ENCODE data around the gene MTUS2. TPM values are rescaled to one million over a fixed set of nuclear protein-coding genes. Genes with fewer than 3 reads are reported as not detected.
A peak's percentile ranks its signal among the peaks of the same experiment; 100 is the strongest.

MTUS2 gene
- total RNA-seq, 2 donors from 2014 or later, result 0.11 TPM; not detected in 1

- Mint-ChIP-seq H3K27me3 (peaks cover 3% of the 10 kb centered on the region), H3K9me3 (no peaks in the 10 kb centered on the region), H3K27ac (no peak overlapping the region), H3K4me1 (no peaks in the 10 kb centered on the region), H3K4me3 (no peak overlapping the region), H3K36me3 (ENCODE audit: low read depth) (no peaks in the 10 kb centered on the region)
- ATAC-seq (replicated peaks), result peak; percentile 50
Observed at GRCh38 chr13:29281932-29282495, 461.9 kb downstream of the MTUS2 start.

DNA sequence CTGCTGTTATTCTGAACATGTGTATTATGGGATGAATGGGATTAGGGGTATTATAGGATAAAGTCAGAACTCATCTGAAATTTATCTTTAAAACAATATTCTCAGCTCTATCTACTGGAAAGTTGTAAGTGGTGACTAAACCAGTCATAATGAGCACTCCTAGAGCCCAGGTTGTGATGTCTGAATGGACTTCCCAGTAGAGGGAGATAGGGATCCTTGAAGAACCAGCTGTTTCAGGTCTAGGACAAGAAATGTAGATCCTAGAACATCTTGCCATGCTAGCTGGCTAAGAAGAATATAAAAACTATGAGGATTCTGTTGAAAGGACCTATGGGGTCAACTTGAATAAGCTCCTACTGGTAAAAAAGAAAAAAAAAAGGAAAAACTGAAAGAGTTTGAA is 464.6 kb downstream of the MTUS2 start:
- peaks cover 6% of the 10 kb centered on the region for H3K27me3 Mint-ChIP-seq
- H3K36me3 Mint-ChIP-seq (ENCODE audit: low read depth), result no peaks in the 10 kb centered on the region
- no peak for ATAC-seq (replicated peaks)
- H3K4me3 Mint-ChIP-seq, result no peak overlapping the region
- H3K27ac Mint-ChIP-seq, result no peak overlapping the region
- no peaks in the 10 kb centered on the region for H3K9me3 Mint-ChIP-seq
- no peaks in the 10 kb centered on the region for H3K4me1 Mint-ChIP-seq

GRCh38 chr13:29287237-29287636 is 467.1 kb downstream of the MTUS2 start:
- Mint-ChIP-seq H3K4me1 (no peaks in the 10 kb centered on the region), H3K4me3 (no peak overlapping the region), H3K27me3 (peaks cover 6% of the 10 kb centered on the region), H3K27ac (no peak overlapping the region), H3K9me3 (no peaks in the 10 kb centered on the region), H3K36me3 (ENCODE audit: low read depth) (no peaks in the 10 kb centered on the region)
- ATAC-seq (replicated peaks), result no peak

- Mint-ChIP-seq H3K27me3 (peaks cover 6% of the 10 kb centered on the region), H3K36me3 (ENCODE audit: low read depth) (no peaks in the 10 kb centered on the region), H3K27ac (no peak overlapping the region), H3K4me1 (no peaks in the 10 kb centered on the region), H3K4me3 (no peak overlapping the region), H3K9me3 (no peaks in the 10 kb centered on the region)
- no peak for ATAC-seq (replicated peaks)
Observed at GRCh38 chr13:29292045-29292444, 471.9 kb downstream of the MTUS2 start.

DNA sequence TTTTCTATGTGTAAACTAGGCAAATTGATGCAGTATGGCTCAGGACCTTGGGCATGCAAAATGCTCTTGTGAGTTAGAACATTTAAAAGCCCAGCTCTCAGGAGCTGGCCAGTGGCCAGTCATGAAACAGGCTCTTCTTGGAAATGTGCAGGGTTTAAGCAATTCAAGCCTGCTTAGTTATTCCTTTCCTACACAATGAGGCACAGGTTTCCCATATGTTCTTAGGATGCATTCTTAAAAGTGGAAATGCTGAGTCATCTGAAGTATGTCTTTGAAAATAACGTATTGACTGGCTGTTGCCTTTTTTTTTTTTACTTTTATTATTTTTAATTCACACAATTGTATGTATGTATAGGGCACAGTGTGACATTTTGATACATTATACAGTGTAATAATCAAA is 474.7 kb downstream of the MTUS2 start:
- Mint-ChIP-seq H3K9me3 (no peaks in the 10 kb centered on the region), H3K36me3 (ENCODE audit: low read depth) (no peaks in the 10 kb centered on the region), H3K27ac (no peak overlapping the region), H3K27me3 (peaks cover 8% of the 10 kb centered on the region), H3K4me3 (no peak overlapping the region), H3K4me1 (no peaks in the 10 kb centered on the region)
- ATAC-seq (replicated peaks), result no peak

- H3K36me3 Mint-ChIP-seq (ENCODE audit: low read depth), result no peaks in the 10 kb centered on the region
- H3K4me1 Mint-ChIP-seq, result no peaks in the 10 kb centered on the region
- H3K27me3 Mint-ChIP-seq, result peaks cover 8% of the 10 kb centered on the region
- no peak overlapping the region for H3K27ac Mint-ChIP-seq
- no peak for ATAC-seq (replicated peaks)
- no peak overlapping the region for H3K4me3 Mint-ChIP-seq
- peaks cover 22% of the 10 kb centered on the region for H3K9me3 Mint-ChIP-seq
Observed at GRCh38 chr13:29301027-29301426, 480.9 kb downstream of the MTUS2 start.

DNA sequence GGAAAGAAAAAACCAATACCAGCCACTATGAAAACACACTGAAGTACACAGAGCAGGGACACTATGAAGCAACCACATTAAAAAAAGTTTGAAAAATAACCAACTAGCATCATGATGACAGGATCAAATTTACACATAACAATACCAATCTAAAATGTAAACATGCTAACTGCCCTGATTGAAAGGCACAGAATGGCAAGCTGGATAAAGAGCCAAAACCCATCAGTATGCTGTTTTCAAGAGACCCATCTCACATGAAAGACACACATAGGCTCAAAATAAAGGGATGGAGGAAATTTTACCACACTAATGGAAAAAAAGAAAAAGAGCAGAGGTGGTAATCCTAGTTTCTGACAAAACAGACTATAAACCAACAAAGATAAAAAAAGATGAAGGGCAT is 484.0 kb downstream of the MTUS2 start:
- Mint-ChIP-seq H3K27me3 (peaks cover 7% of the 10 kb centered on the region), H3K36me3 (ENCODE audit: low read depth) (no peaks in the 10 kb centered on the region), H3K4me1 (no peaks in the 10 kb centered on the region), H3K9me3 (peaks cover 29% of the 10 kb centered on the region), H3K27ac (no peak overlapping the region), H3K4me3 (no peak overlapping the region)
- ATAC-seq (replicated peaks), result no peak

DNA sequence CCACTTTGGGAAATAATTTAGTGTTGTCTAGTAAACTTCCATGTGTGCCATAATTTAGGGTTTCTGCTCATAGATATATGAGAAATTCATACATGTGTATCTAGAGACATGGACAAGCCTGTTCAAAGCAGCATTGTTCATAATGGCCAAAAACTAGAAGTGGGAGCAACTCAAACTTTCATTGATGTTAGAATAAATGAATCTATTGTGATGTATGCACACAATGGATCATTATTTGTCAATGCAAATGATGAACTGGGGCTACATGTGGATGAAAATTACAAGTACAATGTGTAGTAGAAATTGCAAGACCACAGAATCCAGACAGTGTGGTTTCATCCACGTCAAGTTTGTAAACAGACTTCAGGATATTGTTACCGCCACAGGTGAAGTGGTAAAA is 490.7 kb downstream of the MTUS2 start:
- no peak overlapping the region for H3K27ac Mint-ChIP-seq
- H3K36me3 Mint-ChIP-seq (ENCODE audit: low read depth), result no peaks in the 10 kb centered on the region
- peaks cover 8% of the 10 kb centered on the region for H3K9me3 Mint-ChIP-seq
- no peaks in the 10 kb centered on the region for H3K4me1 Mint-ChIP-seq
- H3K4me3 Mint-ChIP-seq, result no peak overlapping the region
- peaks cover 4% of the 10 kb centered on the region for H3K27me3 Mint-ChIP-seq
- no peak for ATAC-seq (replicated peaks)

DNA sequence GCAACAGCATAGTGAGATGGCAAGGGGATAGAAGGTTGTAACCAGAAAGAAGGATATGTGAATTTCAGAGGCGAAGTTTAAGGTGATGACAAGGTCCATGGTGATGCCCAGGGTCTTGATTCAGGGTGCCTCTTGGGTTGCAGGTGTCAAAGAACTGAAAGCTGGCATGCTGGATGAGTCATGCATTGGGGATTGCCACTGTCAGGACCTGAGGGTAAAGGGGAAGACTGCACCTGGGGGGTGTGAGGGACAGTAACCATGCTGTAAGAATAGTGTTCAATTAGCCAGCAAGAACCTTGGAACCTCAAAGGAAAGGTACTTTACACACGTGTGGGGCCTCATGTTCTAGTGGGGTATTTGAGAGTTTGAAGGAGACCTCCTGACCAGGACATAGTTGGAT is 495.7 kb downstream of the MTUS2 start:
- ATAC-seq (replicated peaks), result peak; percentile 37

DNA sequence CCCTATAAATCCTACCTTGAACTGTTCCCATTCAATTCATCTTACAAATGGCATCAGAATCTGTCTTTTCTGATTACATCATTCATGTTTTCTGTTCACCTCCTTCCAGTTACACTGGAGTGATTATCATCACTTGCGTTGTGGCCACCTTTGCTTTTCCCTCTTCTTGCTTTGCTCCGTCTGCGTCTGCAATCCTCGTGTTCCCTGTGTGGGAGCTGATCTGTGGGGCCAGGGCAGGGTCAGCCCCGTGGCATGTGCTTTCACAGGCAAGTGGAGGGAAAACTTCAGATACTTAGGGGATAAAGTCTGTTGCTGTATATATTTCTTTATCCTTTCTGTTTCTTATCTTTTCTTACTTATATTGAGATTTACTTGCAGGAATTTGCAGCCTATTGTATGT is 497.7 kb downstream of the MTUS2 start:
- Mint-ChIP-seq H3K36me3 (ENCODE audit: low read depth) (no peaks in the 10 kb centered on the region), H3K27ac (no peak overlapping the region), H3K4me3 (no peak overlapping the region), H3K9me3 (no peaks in the 10 kb centered on the region), H3K27me3 (peaks cover 7% of the 10 kb centered on the region), H3K4me1 (no peaks in the 10 kb centered on the region)
- no peak for ATAC-seq (replicated peaks)

More for the DNA sequence above, 495.7 kb downstream of the MTUS2 start:
- Mint-ChIP-seq H3K4me3 (no peak overlapping the region), H3K27me3 (peaks cover 3% of the 10 kb centered on the region), H3K36me3 (ENCODE audit: low read depth) (no peaks in the 10 kb centered on the region), H3K27ac (no peak overlapping the region), H3K4me1 (no peaks in the 10 kb centered on the region), H3K9me3 (no peaks in the 10 kb centered on the region)

GRCh38 chr13:29318741-29319140 is 498.6 kb downstream of the MTUS2 start:
- Mint-ChIP-seq H3K4me3 (no peak overlapping the region), H3K27me3 (peaks cover 8% of the 10 kb centered on the region), H3K4me1 (no peaks in the 10 kb centered on the region), H3K36me3 (ENCODE audit: low read depth) (no peaks in the 10 kb centered on the region), H3K9me3 (no peaks in the 10 kb centered on the region), H3K27ac (no peak overlapping the region)
- ATAC-seq (replicated peaks), result no peak

GRCh38 chr13:29319451-29319850 is 499.3 kb downstream of the MTUS2 start:
- H3K27me3 Mint-ChIP-seq, result peaks cover 8% of the 10 kb centered on the region
- no peak overlapping the region for H3K27ac Mint-ChIP-seq
- no peak for ATAC-seq (replicated peaks)
- no peaks in the 10 kb centered on the region for H3K36me3 Mint-ChIP-seq (ENCODE audit: low read depth)
- H3K4me3 Mint-ChIP-seq, result no peak overlapping the region
- no peaks in the 10 kb centered on the region for H3K4me1 Mint-ChIP-seq
- H3K9me3 Mint-ChIP-seq, result no peaks in the 10 kb centered on the region

DNA sequence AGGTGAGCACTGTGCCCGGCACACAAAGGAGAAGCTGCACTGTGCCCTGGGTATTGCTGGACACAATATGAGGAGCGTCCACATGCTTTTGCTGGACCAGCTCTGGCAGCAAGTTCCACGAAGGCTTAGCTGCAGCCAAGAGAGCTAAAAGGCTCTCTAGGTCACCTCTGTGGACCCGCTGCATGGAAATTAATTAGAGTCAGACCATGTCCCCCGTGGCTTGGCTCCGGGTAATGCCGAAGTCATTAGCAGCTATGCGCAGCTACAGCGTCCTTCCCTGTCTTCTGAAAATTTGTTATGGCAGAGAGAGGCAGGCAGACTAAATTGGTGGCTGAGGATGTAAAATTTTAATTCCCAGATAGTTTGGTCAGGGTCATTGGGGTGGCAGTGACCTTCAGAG is 503.8 kb downstream of the MTUS2 start:
- Mint-ChIP-seq H3K27ac (no peak overlapping the region), H3K27me3 (peaks cover 8% of the 10 kb centered on the region), H3K36me3 (ENCODE audit: low read depth) (no peaks in the 10 kb centered on the region), H3K4me3 (no peak overlapping the region), H3K4me1 (no peaks in the 10 kb centered on the region), H3K9me3 (no peaks in the 10 kb centered on the region)
- ATAC-seq (replicated peaks), result no peak

DNA sequence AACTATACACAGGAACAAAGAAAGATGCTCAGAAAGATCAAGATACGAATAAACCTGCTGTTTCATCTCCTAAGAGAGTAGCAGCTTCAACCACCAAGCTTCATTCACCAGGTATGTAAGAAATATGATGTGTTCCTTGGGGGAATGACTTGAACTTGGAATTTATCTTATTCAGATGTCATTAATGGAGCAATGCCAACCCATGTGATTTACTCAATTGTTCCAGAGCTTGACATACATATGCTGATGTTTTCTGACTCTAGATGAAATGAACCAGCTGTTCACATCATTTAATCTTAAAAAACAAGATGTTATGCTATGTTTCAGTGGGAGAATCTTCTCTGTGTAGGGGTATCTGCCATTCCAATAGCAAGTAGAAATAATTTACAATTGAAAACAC is 504.5 kb downstream of the MTUS2 start:
- H3K9me3 Mint-ChIP-seq, result no peaks in the 10 kb centered on the region
- H3K36me3 Mint-ChIP-seq (ENCODE audit: low read depth), result no peaks in the 10 kb centered on the region
- ATAC-seq (replicated peaks), result no peak
- peaks cover 8% of the 10 kb centered on the region for H3K27me3 Mint-ChIP-seq
- no peaks in the 10 kb centered on the region for H3K4me1 Mint-ChIP-seq
- H3K27ac Mint-ChIP-seq, result no peak overlapping the region
- no peak overlapping the region for H3K4me3 Mint-ChIP-seq

DNA sequence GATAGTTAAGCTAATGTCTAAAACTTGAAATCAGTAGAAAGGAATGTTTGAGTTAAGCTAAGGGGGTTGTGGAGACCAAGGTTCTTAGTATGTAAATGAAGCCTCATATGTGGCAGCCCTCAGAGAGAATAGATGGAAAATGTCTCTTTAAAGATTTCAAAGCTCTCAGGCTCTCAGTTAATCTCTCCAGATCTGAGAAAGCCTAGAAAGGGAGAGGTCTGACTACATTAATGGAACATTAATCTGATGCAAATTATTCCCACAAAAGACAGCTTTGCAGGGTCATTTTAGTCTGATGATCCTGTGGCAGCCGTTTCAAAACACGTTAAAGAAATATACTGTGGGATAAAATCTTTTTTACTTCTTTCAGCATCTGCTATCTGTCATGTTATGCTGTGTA is 508.4 kb downstream of the MTUS2 start:
- H3K9me3 Mint-ChIP-seq, result peaks cover 2% of the 10 kb centered on the region
- no peaks in the 10 kb centered on the region for H3K4me1 Mint-ChIP-seq
- H3K27me3 Mint-ChIP-seq, result no peaks in the 10 kb centered on the region
- H3K27ac Mint-ChIP-seq, result no peak overlapping the region
- no peak overlapping the region for H3K4me3 Mint-ChIP-seq
- ATAC-seq (replicated peaks), result no peak
- no peaks in the 10 kb centered on the region for H3K36me3 Mint-ChIP-seq (ENCODE audit: low read depth)

DNA sequence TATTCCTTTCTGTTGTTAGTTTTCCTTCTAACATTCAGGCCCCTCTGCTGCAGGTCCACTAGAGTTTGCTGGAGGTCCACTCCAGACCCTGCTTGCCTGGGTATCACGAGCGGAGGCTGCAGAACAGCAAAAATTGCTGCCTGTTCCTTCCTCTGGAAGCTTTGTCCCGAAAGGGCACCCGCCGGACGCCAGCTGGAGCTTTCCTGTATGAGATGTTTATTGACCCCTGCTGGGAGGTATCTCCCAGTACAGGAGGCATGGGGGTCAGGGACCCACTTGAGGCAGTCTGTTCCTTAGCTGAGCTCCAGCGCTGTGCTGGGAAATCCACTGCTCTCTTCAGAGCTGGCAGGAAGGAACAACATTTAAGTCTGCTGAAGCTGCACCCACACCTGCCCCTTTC is 516.2 kb downstream of the MTUS2 start:
- Mint-ChIP-seq H3K4me3 (no peak overlapping the region), H3K4me1 (no peaks in the 10 kb centered on the region), H3K9me3 (peaks cover 15% of the 10 kb centered on the region), H3K27ac (no peak overlapping the region), H3K36me3 (ENCODE audit: low read depth) (no peaks in the 10 kb centered on the region), H3K27me3 (no peaks in the 10 kb centered on the region)
- ATAC-seq (replicated peaks), result no peak
